Glutamatergic neuron (in vitro differentiated cells): Measurements from ENCODE around the gene EPHA7. TPM values are rescaled to one million over a fixed set of nuclear protein-coding genes. Genes with fewer than 3 reads are reported as not detected.

ENCODE experiments used
- DNase-seq: peaks from one replicate; pipeline ENCODE4 v3.0.0; 2022
- H3K27ac Mint-ChIP-seq: one replicate; pipeline ENCODE4 v1.8.0; 2020; ENCODE audit warnings: mild to moderate bottlenecking, mixed read lengths, inconsistent platforms; ENCODE audit not compliant: unreplicated experiment
- H3K27me3 Mint-ChIP-seq: one replicate; pipeline ENCODE4 v1.8.0; 2020; ENCODE audit warnings: mild to moderate bottlenecking, moderate library complexity, mixed read lengths, inconsistent platforms; ENCODE audit not compliant: unreplicated experiment
- H3K36me3 Mint-ChIP-seq: one replicate; pipeline ENCODE4 v1.8.0; 2020; ENCODE audit warnings: mild to moderate bottlenecking, mixed read lengths, inconsistent platforms; ENCODE audit not compliant: unreplicated experiment
- H3K4me1 Mint-ChIP-seq: one replicate; pipeline ENCODE4 v1.8.0; 2020; ENCODE audit warnings: mild to moderate bottlenecking, low read depth, mixed read lengths, inconsistent platforms; ENCODE audit not compliant: unreplicated experiment
- H3K4me3 Mint-ChIP-seq: one replicate; pipeline ENCODE4 v1.8.0; 2020; ENCODE audit warnings: mild to moderate bottlenecking, mixed read lengths, inconsistent platforms; ENCODE audit not compliant: unreplicated experiment
- H3K9me3 Mint-ChIP-seq: one replicate; pipeline ENCODE4 v1.8.0; 2020; ENCODE audit warnings: mild to moderate bottlenecking, moderate library complexity, mixed read lengths, inconsistent platforms; ENCODE audit not compliant: unreplicated experiment
- CTCF ChIP-seq: fragments of 200-600 bp; sonication (generic); IDR thresholded peaks from one replicate; pipeline ENCODE4 v1.5.0; 2021; ENCODE audit not compliant: partially characterized antibody, unreplicated experiment
- total RNA-seq: library from RNA; stranded (reverse); fragmentation: NEBNext Ultra II Directional; extraction: Animal tissue kit (Norgen Biotek cat#: 25700); gene quantifications from one replicate; pipeline ENCODE4 v1.2.1, GENCODE V29; 2021; ENCODE audit not compliant: unreplicated experiment

Gene EPHA7
- total RNA-seq, 1 donor from 2014 or later, result 3.6 TPM

- Mint-ChIP-seq H3K27ac (no peak overlapping the region), H3K27me3 (no peaks in the 10 kb centered on the region), H3K9me3 (no peaks in the 10 kb centered on the region), H3K36me3 (no peaks in the 10 kb centered on the region), H3K4me1 (no peaks in the 10 kb centered on the region), H3K4me3 (no peak overlapping the region)
- no peak for DNase-seq
- no peak for TF ChIP-seq CTCF
Observed at GRCh38 chr6:93252930-93253329, 166.4 kb downstream of the EPHA7 start.

- Mint-ChIP-seq H3K27ac (no peak overlapping the region), H3K27me3 (no peaks in the 10 kb centered on the region), H3K36me3 (no peaks in the 10 kb centered on the region), H3K4me1 (no peaks in the 10 kb centered on the region), H3K9me3 (no peaks in the 10 kb centered on the region), H3K4me3 (no peak overlapping the region)
- no peak for TF ChIP-seq CTCF
- DNase-seq, result no peak
Observed at GRCh38 chr6:93248631-93249030, 170.7 kb downstream of the EPHA7 start.

- DNase-seq, result no peak
- Mint-ChIP-seq H3K9me3 (no peaks in the 10 kb centered on the region), H3K4me3 (no peak overlapping the region), H3K36me3 (no peaks in the 10 kb centered on the region), H3K27me3 (no peaks in the 10 kb centered on the region), H3K27ac (no peak overlapping the region), H3K4me1 (no peaks in the 10 kb centered on the region)
- no peak for TF ChIP-seq CTCF
Observed at GRCh38 chr6:93243231-93243778, 176.1 kb downstream of the EPHA7 start.

- TF ChIP-seq CTCF, result no peak
- no peaks in the 10 kb centered on the region for H3K9me3 Mint-ChIP-seq
- no peaks in the 10 kb centered on the region for H3K4me1 Mint-ChIP-seq
- no peak for DNase-seq
- no peaks in the 10 kb centered on the region for H3K36me3 Mint-ChIP-seq
- H3K27ac Mint-ChIP-seq, result no peak overlapping the region
- no peaks in the 10 kb centered on the region for H3K27me3 Mint-ChIP-seq
- H3K4me3 Mint-ChIP-seq, result no peak overlapping the region
Observed at GRCh38 chr6:93242049-93242448, 177.3 kb downstream of the EPHA7 start.

- DNase-seq, result no peak
- Mint-ChIP-seq H3K27ac (no peak overlapping the region), H3K4me3 (no peak overlapping the region), H3K27me3 (no peaks in the 10 kb centered on the region), H3K9me3 (no peaks in the 10 kb centered on the region), H3K4me1 (no peaks in the 10 kb centered on the region), H3K36me3 (no peaks in the 10 kb centered on the region)
- no peak for TF ChIP-seq CTCF
Observed at GRCh38 chr6:93238632-93239031, 180.7 kb downstream of the EPHA7 start.
